ENCODE results near the gene PALLD. TPM values are rescaled to one million over a fixed set of nuclear protein-coding genes. Genes with fewer than 3 reads are reported as not detected.
A peak's percentile ranks its signal among the peaks of the same experiment; 100 is the strongest.

The PALLD gene
- total and polyA plus RNA-seq, 2 of the 8 experiments (the other 6 are each of a cell fraction or from before 2014, with no cell fraction given), result 10.5 to 25.0 TPM

DNA sequence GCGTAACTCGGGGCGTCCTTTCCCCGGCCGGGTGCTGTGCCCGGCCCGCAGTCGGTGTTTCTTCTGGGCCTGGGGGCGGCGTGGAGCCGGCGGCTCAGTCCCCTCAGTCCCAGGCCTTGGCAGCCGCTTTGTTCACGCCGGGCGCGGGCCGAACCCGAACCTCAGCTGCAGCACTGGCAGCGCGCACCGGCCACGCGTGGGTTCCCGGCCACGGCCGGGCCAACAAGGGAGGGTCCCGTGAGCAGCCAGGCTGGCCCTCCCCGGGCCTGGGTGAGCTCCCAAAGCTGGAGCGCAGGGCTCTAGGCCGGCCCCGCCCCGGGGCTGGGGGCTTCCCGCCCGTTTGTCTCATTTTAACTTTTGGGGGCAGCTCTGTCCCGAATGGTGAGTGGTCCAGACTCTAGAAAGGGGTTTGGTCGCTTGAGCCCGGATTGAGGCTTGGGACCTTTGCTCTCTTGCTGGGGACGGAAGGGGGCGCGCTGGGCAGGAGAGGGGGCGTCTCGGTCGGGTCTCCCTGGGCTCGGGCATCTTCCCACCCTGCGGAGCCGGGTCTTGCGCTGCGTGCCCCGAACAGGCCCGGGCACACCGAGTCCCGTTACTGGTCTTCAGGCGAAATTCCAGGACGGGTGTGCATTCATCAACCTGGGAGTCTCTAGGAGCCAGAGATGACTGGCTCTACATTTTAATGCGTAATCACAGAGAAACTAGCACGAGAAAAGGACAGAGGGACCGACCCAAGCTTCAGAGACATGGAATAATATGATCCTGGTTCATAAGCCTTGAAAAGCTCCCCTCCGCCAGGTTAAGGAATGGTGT, 336.1 kb downstream of the PALLD start (continued):
- peak; percentile 12 for TF ChIP-seq KDM4A (IDR thresholded peaks at IDR 0.05; ENCODE audit: low read depth, low read length, severe bottlenecking)
- no peak for TF ChIP-seq SP4 (IDR thresholded peaks at IDR 0.05; ENCODE audit: low read length)
- no peak; the same call in 1 of the 2 replicates for TF ChIP-seq YY1 (IDR thresholded peaks at IDR 0.05; ENCODE audit: low read depth, low read length)
- TF ChIP-seq BACH1 (IDR thresholded peaks at IDR 0.05; ENCODE audit: low read length), result peak; percentile 24; the same call in 1 of the 2 replicates
- TF ChIP-seq, protein P1, sequence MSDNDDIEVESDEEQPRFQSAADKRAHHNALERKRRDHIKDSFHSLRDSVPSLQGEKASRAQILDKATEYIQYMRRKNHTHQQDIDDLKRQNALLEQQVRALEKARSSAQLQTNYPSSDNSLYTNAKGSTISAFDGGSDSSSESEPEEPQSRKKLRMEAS (IDR thresholded peaks at IDR 0.05), result 0 out of 2 replicates have a peak, but pooled peaks have one; percentile 9
- 0 out of 4 replicates have a peak, but pooled peaks of 1 of the 2 experiments have one; percentile 11 for TF ChIP-seq SIN3A (conservative IDR thresholded peaks at IDR 0.05 in 1 of 2, IDR thresholded peaks at IDR 0.05 in 1 of 2; ENCODE audit: low read depth in 1 of 2, low read length in 2 of 2)
- TF ChIP-seq RAD21 (IDR thresholded peaks at IDR 0.05 in 1 of 2, conservative IDR thresholded peaks at IDR 0.05 in 1 of 2; ENCODE audit: low read depth in 2 of 2, low read length in 2 of 2), result peak; percentile 48 to 64
- TF ChIP-seq PHF8 (conservative IDR thresholded peaks at IDR 0.05; ENCODE audit: low read depth, low read length), result peak; percentile 9; the same call in 1 of the 2 replicates

Measured in H1 (cell line).